ENCODE data around the gene PPIF.

DNA sequence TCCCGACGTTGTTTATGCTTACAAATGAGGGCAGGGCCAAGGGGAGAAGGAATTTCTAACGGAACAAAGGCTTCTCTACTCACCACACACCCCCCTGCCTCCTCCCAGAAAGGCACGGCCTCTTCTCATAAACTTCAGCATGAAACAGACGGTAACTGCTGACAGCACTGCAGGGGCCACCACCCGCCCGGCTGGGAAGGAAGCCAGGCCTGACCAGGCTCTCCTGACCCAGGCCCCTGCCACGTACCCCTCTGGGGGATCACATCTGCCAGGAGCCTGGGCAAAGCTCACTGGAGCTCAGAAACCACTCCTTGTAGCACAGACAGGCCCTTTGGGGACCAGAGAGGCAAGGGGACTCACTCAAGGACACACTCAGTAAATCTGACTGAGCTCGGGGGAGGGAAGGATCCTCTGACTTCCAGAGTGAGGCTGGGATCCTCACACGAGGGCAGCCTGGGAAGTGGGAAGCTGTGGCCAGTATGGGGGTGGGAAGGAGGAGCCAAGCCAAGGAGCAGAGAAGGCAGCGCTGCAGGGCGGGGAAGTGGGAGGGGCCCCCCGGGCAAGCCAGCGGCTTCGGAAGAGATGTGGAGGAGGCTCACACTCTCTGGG is 52.1 kb downstream of the PPIF start:
- TF ChIP-seq, protein P1, sequence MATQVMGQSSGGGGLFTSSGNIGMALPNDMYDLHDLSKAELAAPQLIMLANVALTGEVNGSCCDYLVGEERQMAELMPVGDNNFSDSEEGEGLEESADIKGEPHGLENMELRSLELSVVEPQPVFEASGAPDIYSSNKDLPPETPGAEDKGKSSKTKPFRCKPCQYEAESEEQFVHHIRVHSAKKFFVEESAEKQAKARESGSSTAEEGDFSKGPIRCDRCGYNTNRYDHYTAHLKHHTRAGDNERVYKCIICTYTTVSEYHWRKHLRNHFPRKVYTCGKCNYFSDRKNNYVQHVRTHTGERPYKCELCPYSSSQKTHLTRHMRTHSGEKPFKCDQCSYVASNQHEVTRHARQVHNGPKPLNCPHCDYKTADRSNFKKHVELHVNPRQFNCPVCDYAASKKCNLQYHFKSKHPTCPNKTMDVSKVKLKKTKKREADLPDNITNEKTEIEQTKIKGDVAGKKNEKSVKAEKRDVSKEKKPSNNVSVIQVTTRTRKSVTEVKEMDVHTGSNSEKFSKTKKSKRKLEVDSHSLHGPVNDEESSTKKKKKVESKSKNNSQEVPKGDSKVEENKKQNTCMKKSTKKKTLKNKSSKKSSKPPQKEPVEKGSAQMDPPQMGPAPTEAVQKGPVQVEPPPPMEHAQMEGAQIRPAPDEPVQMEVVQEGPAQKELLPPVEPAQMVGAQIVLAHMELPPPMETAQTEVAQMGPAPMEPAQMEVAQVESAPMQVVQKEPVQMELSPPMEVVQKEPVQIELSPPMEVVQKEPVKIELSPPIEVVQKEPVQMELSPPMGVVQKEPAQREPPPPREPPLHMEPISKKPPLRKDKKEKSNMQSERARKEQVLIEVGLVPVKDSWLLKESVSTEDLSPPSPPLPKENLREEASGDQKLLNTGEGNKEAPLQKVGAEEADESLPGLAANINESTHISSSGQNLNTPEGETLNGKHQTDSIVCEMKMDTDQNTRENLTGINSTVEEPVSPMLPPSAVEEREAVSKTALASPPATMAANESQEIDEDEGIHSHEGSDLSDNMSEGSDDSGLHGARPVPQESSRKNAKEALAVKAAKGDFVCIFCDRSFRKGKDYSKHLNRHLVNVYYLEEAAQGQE (IDR thresholded peaks at IDR 0.05; ENCODE audit: insufficient read depth in 1 of 2, low read depth in 2 of 2, low read length in 2 of 2): no peak
- TF ChIP-seq FOXP2 (optimal IDR thresholded peaks at IDR 0.05; ENCODE audit: borderline replicate concordance, extremely low read depth, extremely low read length, insufficient read depth) (no peak), SIN3A (IDR thresholded peaks at IDR 0.05; ENCODE audit: borderline replicate concordance, insufficient read depth, low read length) (no peak), POLR2AphosphoS5 (IDR thresholded peaks at IDR 0.05; ENCODE audit: low read depth, low read length) (peak; percentile 60), TAF1 (IDR thresholded peaks at IDR 0.05; ENCODE audit: borderline replicate concordance, insufficient read depth, low read length) (no peak)
